22Rv1 (cell line): Measurements from ENCODE around the gene LIMCH1.

Experiments used
- CTCF ChIP-seq: fragments of 450-650 bp; IDR thresholded peaks from 2 replicates; pipeline ENCODE4 v1.5.1; 2017; ENCODE audit warnings: mild to moderate bottlenecking
- ZFX ChIP-seq: fragments of 450-650 bp; IDR thresholded peaks from 2 replicates; pipeline ENCODE4 v1.6.1; 2017; ENCODE audit warnings: antibody characterized with exemption, borderline replicate concordance

- TF ChIP-seq CTCF = no peak
- no peak for TF ChIP-seq ZFX
Measured at GRCh38 chr4:41713768-41714167, 175.8 kb downstream of the LIMCH1 start.
